ENCODE data around the gene TSPYL6.

TSPYL6 gene

GRCh38 chr2:54208364-54209240, 47.4 kb downstream of the TSPYL6 start:
- Histone ChIP-seq H2AFZ (ENCODE audit: low read depth, low read length) (no peak overlapping the region), H3K36me3 (ENCODE audit: insufficient read depth, low read length) (no peaks in the 10 kb centered on the region), H3K27me3 (ENCODE audit: insufficient read depth, low read length) (no peaks in the 10 kb centered on the region), H3K9me3 (ENCODE audit: low read length) (no peaks in the 10 kb centered on the region), H3K4me1 (ENCODE audit: insufficient read depth, low read length) (peaks cover 2% of the 10 kb centered on the region), H3K4me3 (ENCODE audit: low read length) (no peak overlapping the region)

GRCh38 chr2:54207666-54208195, 48.3 kb downstream of the TSPYL6 start:
- H3K4me1 ChIP-seq (ENCODE audit: insufficient read depth, low read length) = peaks cover 2% of the 10 kb centered on the region
- H3K27me3 ChIP-seq (ENCODE audit: insufficient read depth, low read length) = no peaks in the 10 kb centered on the region
- H3K36me3 ChIP-seq (ENCODE audit: insufficient read depth, low read length) = no peaks in the 10 kb centered on the region
- no peak overlapping the region for H2AFZ ChIP-seq (ENCODE audit: low read depth, low read length)
- H3K9me3 ChIP-seq (ENCODE audit: low read length) = no peaks in the 10 kb centered on the region
- no peak overlapping the region for H3K4me3 ChIP-seq (ENCODE audit: low read length)

GRCh38 chr2:54206596-54206995, 49.4 kb downstream of the TSPYL6 start:
- H3K27me3 ChIP-seq (ENCODE audit: insufficient read depth, low read length) = no peaks in the 10 kb centered on the region
- H3K9me3 ChIP-seq (ENCODE audit: low read length) = no peaks in the 10 kb centered on the region

GRCh38 chr2:54204476-54204875, 51.6 kb downstream of the TSPYL6 start:
- H3K27me3 ChIP-seq (ENCODE audit: insufficient read depth, low read length) = no peaks in the 10 kb centered on the region
- H2AFZ ChIP-seq (ENCODE audit: low read depth, low read length) = no peak overlapping the region
- no peaks in the 10 kb centered on the region for H3K9me3 ChIP-seq (ENCODE audit: low read length)
- H3K4me1 ChIP-seq (ENCODE audit: insufficient read depth, low read length) = peaks cover 2% of the 10 kb centered on the region
- no peaks in the 10 kb centered on the region for H3K36me3 ChIP-seq (ENCODE audit: insufficient read depth, low read length)
- no peak overlapping the region for H3K4me3 ChIP-seq (ENCODE audit: low read length)

More at GRCh38 chr2:54206596-54206995, 49.4 kb downstream of the TSPYL6 start:
- Histone ChIP-seq H3K4me1 (ENCODE audit: insufficient read depth, low read length) (peaks cover 2% of the 10 kb centered on the region), H2AFZ (ENCODE audit: low read depth, low read length) (no peak overlapping the region), H3K36me3 (ENCODE audit: insufficient read depth, low read length) (no peaks in the 10 kb centered on the region), H3K4me3 (ENCODE audit: low read length) (no peak overlapping the region)

All from neuron (in vitro differentiated cells).